DLD1 (cell line): ENCODE measurements around the gene BMP6.

Experiments used
- in situ Hi-C: cut with HindIII; loops from 2 replicates; pipeline ENCODE4 v1.10.0; 2017; ENCODE audit warnings: low sequenced_read_pairs

Gene BMP6

DNA sequence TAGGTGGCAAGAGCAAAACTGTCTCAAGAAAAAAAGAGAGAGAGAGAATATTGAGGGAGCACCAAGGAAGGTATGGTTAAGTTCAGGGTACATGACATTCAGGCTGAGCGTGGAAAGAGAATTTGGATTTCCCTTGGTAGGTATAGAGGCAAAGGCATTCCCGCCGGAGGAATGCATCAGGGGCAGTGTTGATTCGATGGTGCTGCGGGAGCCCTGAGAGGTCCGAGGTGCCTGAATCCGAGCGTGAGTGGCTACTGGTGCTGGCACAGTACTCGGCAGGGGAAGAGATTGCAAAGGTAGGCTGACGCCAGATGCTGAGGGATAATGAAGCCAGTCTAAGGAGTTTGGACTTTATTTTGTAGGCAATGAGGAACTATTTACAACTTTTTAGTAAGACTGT lies 20.0 kb downstream of the BMP6 start:
- in situ Hi-C loops, result no loop called here

DNA sequence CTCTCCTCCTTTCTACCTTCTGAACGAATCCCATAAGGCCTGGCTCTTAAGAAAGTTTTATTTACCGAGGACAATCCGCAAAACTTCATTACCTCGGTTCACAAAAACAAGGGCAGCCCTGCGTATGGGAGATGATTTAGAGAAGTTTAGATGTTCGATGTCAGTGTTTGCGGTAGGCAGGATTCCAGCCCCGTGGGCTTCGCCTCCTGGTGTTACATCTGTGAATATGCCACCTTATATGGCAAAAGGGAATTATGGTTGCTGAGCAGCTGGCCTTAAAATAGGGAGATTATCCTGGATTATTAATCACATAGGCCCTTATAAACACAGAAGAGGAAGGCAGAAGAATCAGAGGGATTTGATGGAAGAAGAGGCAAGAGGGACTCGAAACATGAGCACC lies 21.1 kb downstream of the BMP6 start:
- in situ Hi-C loops, result no loop called here

DNA sequence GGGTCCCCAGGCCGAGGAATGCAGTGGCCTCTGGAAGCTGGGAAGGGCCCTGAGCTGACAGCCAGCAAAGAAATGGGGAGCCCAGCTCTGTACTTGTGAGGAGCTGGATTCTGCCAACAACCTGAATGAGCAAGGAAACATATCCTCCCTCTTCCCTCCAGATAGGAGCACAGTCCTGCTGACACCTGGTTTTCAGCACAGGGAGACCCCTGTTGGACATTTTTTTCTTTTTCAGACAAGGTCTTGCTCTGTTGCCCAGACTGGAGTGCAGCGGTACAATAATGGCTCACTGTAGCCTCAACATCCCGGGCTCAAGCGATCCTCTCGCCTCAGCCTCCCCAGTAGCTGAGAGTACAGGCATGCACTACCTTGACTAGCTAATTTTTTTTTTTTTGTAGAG lies 21.5 kb downstream of the BMP6 start:
- in situ Hi-C loops, result no loop called here

DNA sequence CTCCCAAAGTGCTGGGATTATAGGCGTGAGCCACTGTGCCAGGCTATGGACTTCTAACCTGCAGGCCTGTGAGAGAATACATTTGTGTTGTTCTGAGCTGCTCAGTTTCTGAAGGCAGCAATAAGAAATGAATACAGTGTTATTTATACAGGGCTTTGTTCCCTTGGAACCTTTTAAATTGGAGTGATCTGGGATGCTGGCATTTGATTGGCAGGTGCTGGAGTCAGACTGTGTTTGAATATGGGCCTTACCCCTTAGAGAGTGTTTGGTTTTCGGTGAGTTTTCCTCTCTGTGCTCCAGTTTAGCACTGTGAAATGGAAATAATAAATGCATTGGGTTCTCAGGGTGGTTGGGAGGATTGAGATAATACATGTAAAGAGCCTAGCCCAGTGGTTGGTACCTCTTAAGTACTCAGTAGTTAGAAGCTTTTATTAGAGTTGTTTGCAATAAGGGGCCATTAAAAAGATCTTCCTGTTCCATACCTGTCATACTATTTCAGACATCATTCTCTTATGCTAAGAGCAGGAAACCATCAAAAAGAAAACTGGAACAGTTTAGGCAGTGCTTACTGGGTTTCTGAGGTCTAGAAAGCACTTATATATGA lies 22.1 kb downstream of the BMP6 start:
- in situ Hi-C loops, result no loop called here

DNA sequence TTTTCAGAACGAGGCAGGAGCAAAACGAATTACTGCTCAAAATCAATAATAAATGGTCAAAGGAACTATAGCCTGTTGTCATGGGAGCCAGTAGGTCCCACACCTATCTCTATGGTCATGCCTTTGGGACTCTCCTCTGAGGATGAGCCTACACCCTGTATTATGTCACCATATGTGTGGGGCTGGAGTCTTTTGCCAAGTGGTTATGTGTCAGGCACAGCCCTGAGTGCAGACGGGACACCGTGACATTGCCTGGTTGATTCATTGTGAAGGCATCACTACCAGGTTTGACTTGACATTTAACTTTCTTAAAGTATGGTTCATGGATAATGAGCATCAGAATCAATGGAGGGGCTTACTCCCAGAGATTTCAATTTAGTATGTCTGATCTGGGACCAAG lies 23.6 kb downstream of the BMP6 start:
- in situ Hi-C loops, result no loop called here

DNA sequence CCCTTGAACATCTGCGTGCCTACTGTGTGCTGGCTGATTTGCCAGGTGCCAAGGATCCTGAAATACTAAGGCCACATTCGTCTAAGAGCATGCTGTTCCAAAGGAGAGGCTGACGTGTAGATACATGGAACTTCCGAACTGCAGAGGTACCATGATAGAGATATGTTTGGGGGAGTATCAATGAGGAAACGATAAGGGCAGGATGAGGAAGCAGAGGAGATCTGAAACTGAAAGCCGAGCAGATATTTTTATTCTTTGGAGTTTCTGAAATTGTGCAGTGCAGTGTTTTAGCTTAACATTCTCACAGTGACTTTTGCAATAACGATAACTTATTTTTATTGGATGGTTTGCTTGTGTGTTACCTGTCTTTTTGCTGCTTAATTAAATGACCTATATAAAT lies 24.3 kb downstream of the BMP6 start:
- in situ Hi-C loops, result no loop called here

DNA sequence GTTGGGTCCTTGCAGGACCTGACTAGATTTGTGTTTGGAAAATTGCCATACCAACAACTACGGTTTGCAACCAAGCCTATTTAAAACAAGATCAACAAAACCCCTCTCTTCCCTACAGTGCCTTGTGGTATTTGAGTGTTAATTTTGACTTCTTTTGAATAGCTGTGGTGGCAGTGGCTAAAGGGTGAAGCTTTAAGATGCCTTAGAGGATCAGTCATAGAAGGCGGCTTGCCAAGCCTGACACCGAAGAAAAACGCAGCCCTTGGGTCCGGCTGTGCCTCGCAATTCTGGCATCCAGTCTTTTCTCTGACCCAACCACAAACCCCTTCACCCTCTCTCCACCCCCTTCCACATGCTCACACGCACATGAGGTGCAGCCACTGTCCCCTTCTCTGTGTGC lies 32.6 kb downstream of the BMP6 start:
- in situ Hi-C loops, result no loop called here

DNA sequence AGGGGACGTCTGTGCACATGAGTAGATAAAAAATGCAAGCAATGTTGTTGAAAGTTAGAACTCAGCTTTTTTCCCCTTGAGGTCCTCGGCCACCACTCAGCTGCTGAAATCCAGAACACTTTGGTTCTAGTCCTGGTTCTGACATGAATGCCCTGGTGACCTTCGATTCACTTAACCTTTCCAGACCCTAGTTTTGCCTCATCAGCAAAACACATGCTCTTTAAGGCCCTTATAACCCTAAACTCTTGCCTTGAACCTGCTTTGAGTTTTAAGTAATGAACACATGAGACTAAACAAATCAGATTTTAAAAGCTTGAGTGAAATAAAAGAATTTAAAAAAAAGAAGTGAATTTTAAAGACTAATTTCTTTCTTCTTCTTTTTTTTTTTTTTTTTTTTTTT lies 33.4 kb downstream of the BMP6 start:
- in situ Hi-C loops, result no loop called here

DNA sequence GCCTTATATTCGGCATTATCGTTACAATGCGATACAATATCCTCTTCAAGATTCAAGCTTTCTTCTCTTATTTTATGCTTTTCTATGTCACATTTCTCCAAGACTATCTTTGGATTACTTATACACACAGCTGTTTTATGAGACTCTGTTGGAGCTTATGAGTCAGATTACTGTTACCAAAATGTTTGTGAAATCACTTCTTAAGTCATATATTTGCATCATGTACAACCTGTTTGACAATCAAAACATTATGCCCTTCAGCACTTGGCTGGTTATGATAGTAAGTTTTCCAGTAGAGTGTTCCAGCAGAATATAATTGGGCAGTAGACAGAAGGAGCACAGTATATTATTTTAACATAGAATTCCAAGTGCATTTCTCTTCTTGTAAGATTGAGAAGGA lies 35.2 kb downstream of the BMP6 start:
- in situ Hi-C loops, result no loop called here

DNA sequence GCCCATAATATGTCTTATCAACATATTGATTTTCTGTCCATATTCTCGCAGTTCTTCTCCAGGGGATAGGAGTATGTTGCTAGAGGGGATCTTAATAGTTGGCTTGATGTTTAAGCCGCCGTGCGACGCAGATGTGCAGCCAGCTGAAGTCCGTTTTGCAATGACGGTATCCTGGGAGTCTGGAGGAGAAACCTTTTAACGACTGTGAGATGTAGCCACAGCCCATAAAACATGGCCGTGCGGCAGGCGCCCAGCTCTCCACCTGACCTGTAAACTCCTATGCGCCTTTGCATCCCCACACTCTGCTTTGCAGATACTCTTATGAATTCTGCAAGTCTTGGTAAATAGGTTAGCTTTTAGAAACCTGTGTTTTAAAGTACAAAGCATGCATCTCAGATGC lies 36.9 kb downstream of the BMP6 start:
- in situ Hi-C loops, result no loop called here

DNA sequence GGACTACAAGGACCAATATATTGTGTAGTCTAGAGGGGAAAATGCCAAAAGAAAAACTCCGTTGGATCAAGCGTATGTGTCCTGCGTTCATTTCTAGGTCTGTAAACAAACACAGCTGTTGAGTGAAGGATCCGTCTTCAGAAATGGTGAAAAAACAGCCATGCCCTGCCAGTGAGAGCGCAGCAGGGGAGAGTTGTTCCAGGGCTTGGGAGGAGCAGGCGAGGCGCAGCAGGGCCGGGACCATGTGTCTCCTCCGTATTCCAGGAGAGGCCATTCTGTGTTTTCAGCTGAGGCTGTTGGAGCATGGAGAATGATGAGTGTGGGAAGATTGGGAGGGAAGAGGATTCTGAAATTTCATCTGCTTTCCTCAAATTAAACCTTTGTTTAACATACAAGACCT lies 38.0 kb downstream of the BMP6 start:
- in situ Hi-C loops, result no loop called here

DNA sequence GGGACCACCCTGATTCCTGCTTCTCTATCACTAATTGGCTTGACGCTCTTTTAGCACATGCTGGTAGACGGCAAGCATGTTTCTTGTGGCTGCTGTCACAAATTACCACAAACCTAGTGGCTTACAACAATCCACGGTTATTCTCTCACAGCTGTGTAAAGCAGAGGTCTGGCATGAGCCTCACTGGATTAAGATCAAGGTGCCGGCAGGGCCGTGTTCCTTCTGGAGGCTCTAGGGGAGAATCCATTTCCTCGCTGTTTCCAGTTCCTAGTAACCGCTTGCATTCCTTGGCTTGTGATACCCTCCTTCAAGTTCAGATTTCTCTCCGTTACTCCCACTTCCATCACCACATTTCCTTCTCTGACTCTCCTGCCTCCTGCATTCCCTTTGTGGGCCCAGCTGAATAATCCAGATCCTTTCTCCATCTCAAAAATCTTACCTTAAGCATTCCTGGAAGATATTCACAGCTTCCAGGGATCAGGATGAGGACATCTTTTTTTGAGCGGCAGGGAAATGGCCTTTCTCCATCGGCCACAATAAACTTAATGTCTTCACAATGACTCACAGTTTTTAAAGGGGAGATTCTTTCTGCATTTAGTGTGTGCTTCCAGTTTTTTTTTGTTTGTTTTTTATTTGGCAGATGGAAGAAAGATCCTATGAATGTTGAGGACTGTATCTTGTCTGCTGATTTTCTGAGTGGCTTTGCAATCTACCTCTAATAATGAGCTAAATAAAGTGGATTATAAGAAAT lies 39.9 kb downstream of the BMP6 start:
- in situ Hi-C loops, result no loop called here

DNA sequence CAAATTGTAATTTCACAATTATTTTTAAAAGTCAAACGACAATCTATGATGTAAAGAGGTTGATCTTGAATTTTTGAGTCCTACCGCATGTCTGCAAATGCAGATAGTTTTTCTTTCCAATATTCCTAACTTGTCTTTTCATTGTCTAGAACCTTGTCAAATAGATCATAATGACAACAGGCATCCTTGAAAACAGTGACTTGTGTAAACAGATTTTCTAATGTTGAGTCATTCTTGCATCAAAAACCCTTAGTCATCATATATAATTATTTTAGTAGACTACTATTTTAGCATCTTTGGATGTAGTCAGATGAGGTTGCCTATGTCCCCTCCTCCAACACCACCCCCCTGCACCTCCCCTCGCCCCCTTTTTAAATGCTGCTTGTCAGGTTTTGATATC lies 43.8 kb downstream of the BMP6 start:
- in situ Hi-C loops, result no loop called here

DNA sequence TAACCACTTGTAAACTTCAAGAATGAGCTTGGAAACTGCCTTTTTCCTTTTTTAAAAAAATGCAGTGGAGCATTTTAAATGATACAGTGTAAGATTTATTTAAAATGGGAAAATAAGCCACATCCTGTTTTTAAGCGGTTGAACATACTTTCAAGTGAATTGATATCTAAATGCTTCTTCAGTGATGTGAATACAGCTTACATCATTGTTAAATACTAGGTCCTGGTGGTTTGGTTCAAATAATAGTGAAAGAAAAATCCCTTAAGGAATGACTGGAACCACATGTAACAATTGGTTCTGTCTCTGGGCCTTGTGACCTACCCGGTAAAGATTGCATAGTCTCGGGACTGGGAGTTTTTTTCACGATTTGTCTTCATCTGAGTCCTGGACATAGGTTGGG lies 44.2 kb downstream of the BMP6 start:
- in situ Hi-C loops, result no loop called here

DNA sequence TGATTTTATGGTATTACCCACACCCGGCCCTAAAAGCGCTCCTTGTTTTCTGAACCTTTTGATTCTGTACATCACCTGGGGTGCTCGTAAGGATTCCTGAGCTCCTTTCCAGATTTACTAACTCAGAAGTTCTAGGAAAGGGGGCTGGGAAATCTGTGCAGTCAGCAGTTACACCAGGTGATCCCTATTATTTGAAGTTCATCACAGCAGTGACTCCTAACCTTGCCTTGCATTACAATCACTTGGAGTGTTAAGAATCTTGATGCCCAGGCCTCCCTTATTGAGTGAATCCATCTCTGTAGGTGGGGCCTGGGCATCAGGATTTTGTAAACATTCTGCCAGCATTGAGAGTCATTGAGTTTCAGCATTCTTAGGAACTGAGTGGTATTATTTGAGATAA lies 44.7 kb downstream of the BMP6 start:
- in situ Hi-C loops, result no loop called here

DNA sequence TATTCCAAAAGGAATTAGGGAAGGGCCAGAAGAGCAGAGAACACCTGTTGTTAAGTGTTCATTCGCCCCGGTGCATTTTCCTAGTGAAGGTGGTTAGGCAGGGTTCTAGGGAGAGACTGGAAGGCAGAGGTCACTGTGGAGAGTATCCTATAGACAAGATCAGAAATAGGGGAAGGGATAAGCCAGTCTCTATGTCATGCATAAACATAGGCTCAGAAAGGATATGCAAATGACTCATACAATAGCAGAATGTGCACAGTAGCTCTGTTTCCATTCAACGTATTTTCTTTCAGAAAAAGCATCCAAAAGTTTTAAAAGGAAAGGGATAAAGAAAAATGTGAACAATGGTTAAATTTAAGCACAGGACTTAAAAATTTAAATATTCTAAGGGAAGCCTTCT lies 47.4 kb downstream of the BMP6 start:
- in situ Hi-C loops, result no loop called here

DNA sequence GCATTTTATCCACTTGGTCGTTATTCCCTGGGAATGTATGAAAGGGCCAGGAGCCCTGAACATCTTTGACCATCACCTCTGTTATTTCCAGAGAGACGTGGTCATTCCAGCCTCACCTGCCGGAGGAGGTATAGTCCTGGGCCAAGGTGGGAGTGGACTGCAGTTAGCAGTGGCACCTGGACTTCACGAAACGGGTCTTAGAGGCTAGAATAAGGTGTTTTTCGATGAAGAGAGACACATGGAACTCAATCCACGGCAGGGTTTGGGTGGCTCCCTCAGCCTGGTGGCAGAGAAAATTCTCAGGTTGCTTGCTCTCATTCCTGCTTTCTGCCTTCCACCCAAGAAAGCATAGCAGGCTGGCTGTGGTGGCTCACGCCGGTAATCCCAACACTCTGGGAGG lies 48.0 kb downstream of the BMP6 start:
- in situ Hi-C loops, result no loop called here

DNA sequence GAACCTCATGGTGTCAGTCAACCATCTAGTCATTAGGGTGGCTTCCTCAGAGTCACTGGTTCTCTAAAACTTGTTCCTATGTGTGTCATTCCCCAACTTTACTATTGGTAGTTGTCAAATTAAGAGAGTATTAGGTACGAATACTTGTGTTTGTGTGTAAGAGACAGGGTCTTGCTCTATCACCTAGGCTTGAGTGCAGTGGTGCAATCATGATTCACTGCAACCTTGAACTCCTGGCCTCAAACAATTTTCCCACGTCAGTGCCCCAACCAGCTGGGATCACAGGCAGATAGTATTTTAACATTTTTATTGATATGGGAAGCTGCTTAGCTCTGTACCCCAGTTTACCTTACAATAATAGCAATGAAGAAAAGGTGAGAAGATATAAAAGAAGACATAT lies 50.6 kb downstream of the BMP6 start:
- in situ Hi-C loops, result no loop called here

DNA sequence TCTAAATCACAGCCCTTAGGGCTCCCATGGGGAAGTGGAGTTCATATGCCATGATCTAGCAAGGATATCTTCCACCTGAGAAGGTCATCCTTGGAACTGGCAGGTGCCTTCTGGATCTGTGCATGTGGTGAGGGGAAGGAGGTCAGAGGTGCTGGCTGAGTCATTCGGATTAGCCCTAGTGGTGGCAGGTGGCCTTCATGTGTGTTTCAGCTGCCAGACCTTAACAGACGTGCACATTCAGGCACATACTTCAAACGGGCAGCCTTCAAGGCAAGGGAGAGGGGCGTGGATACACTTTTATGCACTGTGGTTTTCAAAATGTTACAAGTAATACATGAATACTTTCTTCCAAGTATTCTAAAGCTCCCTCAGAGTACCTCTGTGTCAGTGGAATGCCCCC lies 51.2 kb downstream of the BMP6 start:
- in situ Hi-C loops, result no loop called here

DNA sequence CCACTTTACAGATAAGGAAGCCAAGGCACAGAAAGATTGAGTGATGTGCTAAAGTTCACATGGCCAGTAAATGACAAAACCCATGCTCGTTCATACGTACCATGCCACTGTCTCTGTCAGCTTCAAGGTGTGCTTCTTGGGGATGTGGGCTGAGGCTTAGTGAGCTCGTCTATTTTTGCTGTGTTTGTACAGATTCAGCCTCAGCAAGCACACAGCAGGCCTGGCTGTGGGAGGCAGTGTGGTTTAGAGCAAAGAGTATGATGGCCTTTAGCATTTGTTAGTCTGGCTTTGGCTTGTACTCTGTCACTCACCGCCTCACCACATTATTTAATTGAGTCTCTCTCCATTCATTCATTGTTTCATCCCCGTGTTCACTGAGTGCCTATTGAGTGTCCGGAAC lies 55.3 kb downstream of the BMP6 start:
- in situ Hi-C loops, result no loop called here

DNA sequence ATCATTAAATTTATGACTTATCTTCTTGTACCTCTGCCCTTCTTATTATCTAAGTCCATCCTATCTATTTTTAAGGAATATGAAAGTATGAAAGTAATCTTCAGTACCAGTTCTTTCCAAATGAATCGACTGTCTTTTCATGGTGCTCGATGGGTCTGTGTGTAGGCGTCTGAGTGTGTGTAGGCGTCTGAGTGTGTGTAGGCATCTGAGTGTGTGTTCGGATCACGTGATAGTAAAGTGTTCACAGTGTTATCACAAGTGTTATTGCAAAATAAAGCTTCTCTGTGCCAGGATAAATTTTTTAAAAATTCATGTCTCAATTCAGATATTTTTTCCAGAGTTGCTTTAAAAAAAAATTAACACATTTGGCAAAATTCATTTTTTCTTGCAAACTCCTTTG lies 58.3 kb downstream of the BMP6 start:
- in situ Hi-C loops, result no loop called here

DNA sequence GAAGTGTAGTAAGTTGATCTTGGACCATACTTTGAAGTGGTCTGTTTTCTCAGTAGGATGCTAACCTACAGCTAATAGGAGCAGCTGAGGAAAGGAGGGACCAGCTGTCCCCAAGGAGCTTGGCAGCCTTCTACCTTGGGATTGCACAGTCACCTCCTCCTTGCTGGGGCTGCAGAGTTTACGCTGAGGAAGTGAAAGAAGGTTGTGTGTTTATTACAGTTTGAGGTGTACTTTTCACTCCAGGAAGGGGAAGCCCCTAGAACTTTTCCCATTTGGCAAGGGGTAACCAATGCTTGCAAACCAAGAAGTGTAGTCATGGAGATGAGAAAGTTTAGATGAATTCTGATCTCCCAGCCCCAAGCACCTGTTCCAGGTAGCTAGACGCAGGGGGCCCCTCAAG lies 58.8 kb downstream of the BMP6 start:
- in situ Hi-C loops, result no loop called here
